ENCODE data around the gene SIRT3. TPM values are rescaled to one million over a fixed set of nuclear protein-coding genes. Genes with fewer than 3 reads are reported as not detected.

SIRT3 gene
- total and polyA plus RNA-seq, 2 of the 13 experiments (the other 11 are each of a cell fraction or from before 2014, with no cell fraction given), result 15.1 to 18.2 TPM

GRCh38 chr11:235997-236773 is at the start of gene SIRT3 (continued):
- TF ChIP-seq PAWR (CRISPR knock-in tag; IDR thresholded peaks at IDR 0.05; ENCODE audit: borderline replicate concordance) (0 out of 2 replicates have a peak, but pooled peaks have one; percentile 54), ZNF234 (CRISPR knock-in tag; conservative IDR thresholded peaks at IDR 0.05) (0 out of 2 replicates have a peak, but pooled peaks have one; percentile 56), ZSCAN12 (CRISPR knock-in tag; IDR thresholded peaks at IDR 0.05) (0 out of 2 replicates have a peak, but pooled peaks have one; percentile 36), NFIC (IDR thresholded peaks at IDR 0.05; ENCODE audit: low read length) (no peak), ZNF747 (CRISPR knock-in tag; IDR thresholded peaks at IDR 0.05; ENCODE audit: borderline replicate concordance) (no peak), ZNF543 (CRISPR knock-in tag; IDR thresholded peaks at IDR 0.05) (0 out of 2 replicates have a peak, but pooled peaks have one; percentile 21), SMC3 (IDR thresholded peaks at IDR 0.05; ENCODE audit: low read length) (no peak), E2F2 (CRISPR knock-in tag; IDR thresholded peaks at IDR 0.05; ENCODE audit: borderline replicate concordance) (0 out of 2 replicates have a peak, but pooled peaks have one; percentile 57), HIVEP1 (CRISPR knock-in tag; IDR thresholded peaks at IDR 0.05) (no peak), NKX3-1 (CRISPR knock-in tag; IDR thresholded peaks at IDR 0.05) (peak; percentile 65; the same call in 1 of the 2 replicates), ZNF580 (CRISPR knock-in tag; IDR thresholded peaks at IDR 0.05; ENCODE audit: borderline replicate concordance, low read depth) (0 out of 2 replicates have a peak, but pooled peaks have one; percentile 41), KLF15 (CRISPR knock-in tag; IDR thresholded peaks at IDR 0.05; ENCODE audit: borderline replicate concordance) (no peak), SPEN (CRISPR knock-in tag; IDR thresholded peaks at IDR 0.05; ENCODE audit: low read depth) (peak; percentile 59), ZFX (CRISPR knock-in tag; IDR thresholded peaks at IDR 0.05; ENCODE audit: low read depth) (peak; percentile 88), ZNF142 (CRISPR knock-in tag; IDR thresholded peaks at IDR 0.05) (0 out of 2 replicates have a peak, but pooled peaks have one; percentile 28), ZEB1 (IDR thresholded peaks at IDR 0.05; ENCODE audit: insufficient replicate concordance, low read depth) (peak; percentile 24), CC2D1A (CRISPR knock-in tag; IDR thresholded peaks at IDR 0.05) (no peak), ZNF891 (CRISPR knock-in tag; IDR thresholded peaks at IDR 0.05) (peak; percentile 31; the same call in 1 of the 2 replicates), ZNF782 (CRISPR knock-in tag; IDR thresholded peaks at IDR 0.05; ENCODE audit: borderline replicate concordance) (0 out of 2 replicates have a peak, but pooled peaks have one; percentile 42), ZNF263 (CRISPR knock-in tag; IDR thresholded peaks at IDR 0.05) (0 out of 2 replicates have a peak, but pooled peaks have one; percentile 43), MYPOP (CRISPR knock-in tag; IDR thresholded peaks at IDR 0.05) (no peak)
